GM12878 (cell line): ENCODE measurements around the gene OR7G3. TPM values are rescaled to one million over a fixed set of nuclear protein-coding genes. Genes with fewer than 3 reads are reported as not detected.
A peak's percentile ranks its signal among the peaks of the same experiment; 100 is the strongest.

Experiments
- BHLHE40 ChIP-seq, 2 experiments: fragments of 450-650 bp in 1 of 2; IDR thresholded peaks; 2 replicates each; pipeline ENCODE4 v1.6.1; 2011 to 2017; ENCODE audit warnings: low read depth in 2 of 2, borderline replicate concordance in 1 of 2, improper control_type of control experiment in 1 of 2, low read length in 1 of 2, mild to moderate bottlenecking in 1 of 2
- CBX3 ChIP-seq: fragments of 200-600 bp; sonication (generic); IDR thresholded peaks from 2 replicates; pipeline ENCODE4 v1.6.1; 2016; ENCODE audit warnings: low read depth, borderline replicate concordance
- CHD2 ChIP-seq: IDR thresholded peaks from 2 replicates; pipeline ENCODE4 v1.6.1; 2011; ENCODE audit warnings: low read depth, low read length, improper control_type of control experiment, borderline replicate concordance
- CREB1 ChIP-seq: IDR thresholded peaks from 2 replicates; pipeline ENCODE4 v1.6.1; 2012; ENCODE audit warnings: low read depth, mild to moderate bottlenecking, inconsistent platforms
- EZH2 ChIP-seq: IDR thresholded peaks from 2 replicates; pipeline ENCODE4 v1.6.1; 2012; ENCODE audit warnings: low read depth, mild to moderate bottlenecking, control low read depth, inconsistent platforms, low read length, borderline replicate concordance; ENCODE audit not compliant: control insufficient read depth
- FOXK2 ChIP-seq: fragments of 450-650 bp; IDR thresholded peaks from 2 replicates; pipeline ENCODE4 v1.6.1; 2017; ENCODE audit warnings: mild to moderate bottlenecking, moderate library complexity
- JUNB ChIP-seq: IDR thresholded peaks from 2 replicates; pipeline ENCODE4 v1.6.1; 2016; ENCODE audit warnings: antibody characterized with exemption, mild to moderate bottlenecking
- MLLT1 ChIP-seq: fragments of 450-650 bp; IDR thresholded peaks from 2 replicates; pipeline ENCODE4 v1.6.1; 2016; ENCODE audit warnings: mild to moderate bottlenecking
- MTA3 ChIP-seq: IDR thresholded peaks from 2 replicates; pipeline ENCODE4 v1.6.1; 2012; ENCODE audit warnings: low read length, inconsistent platforms, borderline replicate concordance
- MYB ChIP-seq: fragments of 150-350 bp; IDR thresholded peaks from 2 replicates; pipeline ENCODE4 v1.6.1; 2014; ENCODE audit warnings: mild to moderate bottlenecking, low read depth, low read length, borderline replicate concordance
- NFYA ChIP-seq: IDR thresholded peaks from 2 replicates; pipeline ENCODE4 v1.6.1; 2011; ENCODE audit warnings: low read depth, mild to moderate bottlenecking, low read length, improper control_type of control experiment, borderline replicate concordance
- NR2F1 ChIP-seq: fragments of 450-650 bp; conservative IDR thresholded peaks from 2 replicates; pipeline ENCODE4 v1.6.1; 2017; ENCODE audit warnings: mild to moderate bottlenecking
- RAD51 ChIP-seq: fragments of 450-650 bp; IDR thresholded peaks from 2 replicates; pipeline ENCODE4 v1.6.1; 2016; ENCODE audit warnings: moderate library complexity, mild to moderate bottlenecking, inconsistent platforms
- SRF ChIP-seq, 2 experiments: IDR thresholded peaks; 2 replicates each; pipeline ENCODE4 v1.6.1; 2011; ENCODE audit warnings: low read depth in 2 of 2, low read length in 2 of 2, mild to moderate bottlenecking in 1 of 2, moderate library complexity in 1 of 2
- STAT3 ChIP-seq: IDR thresholded peaks from 2 replicates; pipeline ENCODE4 v1.6.1; 2011; ENCODE audit warnings: low read depth, low read length, improper control_type of control experiment
- TBL1XR1 ChIP-seq: IDR thresholded peaks from 2 replicates; pipeline ENCODE4 v1.6.1; 2012; ENCODE audit warnings: low read depth, low read length, improper control_type of control experiment
- ZBTB4 ChIP-seq: fragments of 450-650 bp; formaldehyde crosslinking; IDR thresholded peaks from 2 replicates; pipeline ENCODE4 v1.4.0; 2022; ENCODE audit warnings: mild to moderate bottlenecking, moderate library complexity
- ZNF207 ChIP-seq: fragments of 450-650 bp; IDR thresholded peaks from 2 replicates; pipeline ENCODE4 v1.6.1; 2014; ENCODE audit warnings: antibody characterized with exemption, mild to moderate bottlenecking, borderline replicate concordance
- ZNF622 ChIP-seq: fragments of 450-650 bp; IDR thresholded peaks from 2 replicates; pipeline ENCODE4 v1.6.1; 2017; ENCODE audit warnings: mild to moderate bottlenecking, inconsistent platforms
- polyA plus RNA-seq, 11 experiments: library from polyadenylated mRNA; depleted of rRNA in 4 of 11; unstranded in 6 of 11; stranded (reverse) in 5 of 11; fragments of >200 nt; fragmentation: Nextera tagmentation in 4 of 11; fragmentation: Illumina TruSeq in 1 of 11; extraction: Ambion mirVana in 4 of 11; extraction: Trizol in 1 of 11; gene quantifications; 1 replicate in 1 of 11; 2 replicates in 10 of 11; pipeline versions ENCODE4 v1.2.1 to v1.2.3, GENCODE V29; 2011 to 2016; ENCODE audit warnings: inconsistent platforms in 2 of 11, missing spikeins in 2 of 11, low read depth in 1 of 11
- total RNA-seq, 4 experiments: library from RNA; depleted of rRNA in 3 of 4; stranded (reverse); fragments of >200 nt in 3 of 4; fragmentation: Illumina TruSeq in 1 of 4; extraction: Trizol in 1 of 4; gene quantifications; 2 replicates each; pipeline versions ENCODE4 v1.2.1 to v1.2.3, GENCODE V29; 2013 to 2021
- TF ChIP-seq, protein P1 (sequence below): fragments of 450-650 bp; IDR thresholded peaks from 2 replicates; pipeline ENCODE4 v1.6.1; 2016; ENCODE audit warnings: mild to moderate bottlenecking, moderate library complexity, borderline replicate concordance
- TF ChIP-seq, protein P2 (sequence below): IDR thresholded peaks from 2 replicates; pipeline ENCODE4 v1.6.1; 2012; ENCODE audit warnings: low read depth, low read length, improper control_type of control experiment

OR7G3 gene
- total and polyA plus RNA-seq, 10 of the 15 experiments (the other 5 are each of a cell fraction or from before 2014, with no cell fraction given) = not detected

DNA sequence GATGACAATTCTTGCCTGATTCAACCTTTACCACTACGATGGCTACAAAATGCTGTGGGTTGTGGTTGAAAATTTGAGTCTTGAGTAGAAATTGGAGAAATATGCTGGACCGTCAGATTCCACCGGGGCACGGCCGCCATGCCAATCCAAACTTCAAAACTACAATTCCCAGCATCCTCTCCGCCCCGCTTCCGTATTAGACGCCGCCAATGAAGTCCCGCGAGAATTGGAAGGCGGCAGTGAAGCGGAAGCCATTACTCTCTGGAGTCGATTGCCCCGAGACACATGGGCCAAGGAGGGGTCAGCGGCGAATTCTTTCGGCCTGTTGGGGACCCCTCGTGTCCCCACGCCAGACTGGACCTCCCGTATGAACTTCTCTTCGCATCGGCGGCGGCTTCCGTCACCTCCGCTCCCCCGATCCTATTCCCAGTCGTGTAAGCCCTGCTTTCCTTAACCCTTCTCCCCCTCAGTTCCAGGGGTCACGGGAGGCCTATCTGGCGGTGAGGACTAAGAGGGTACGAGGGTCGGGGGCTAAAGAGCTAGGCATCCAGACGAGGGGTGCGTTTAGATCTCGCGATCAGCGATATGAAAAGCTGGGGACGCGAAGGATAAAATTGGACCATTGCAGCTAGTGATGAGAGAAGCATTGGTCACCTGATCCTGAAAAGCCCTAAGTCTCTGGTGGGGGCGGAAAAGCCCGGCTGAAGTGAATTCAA lies 13.6 kb upstream of the OR7G3 start, which contains the start of gene ZNF317 (continued):
- TF ChIP-seq ZBTB4 (CRISPR knock-in tag) (no peak), NR2F1 (peak; percentile 88), CBX3 (no peak), SRF (IDR thresholded peaks at IDR 0.05; ENCODE audit: low read depth in 2 of 2, low read length in 2 of 2) (no peak), TBL1XR1 (no peak), RAD51 (peak; percentile 83), CREB1 (peak; percentile 84), MLLT1 (0 out of 2 replicates have a peak, but pooled peaks have one; percentile 41), ZNF207 (peak; percentile 91), BHLHE40 (IDR thresholded peaks at IDR 0.05; ENCODE audit: borderline replicate concordance in 1 of 2, low read depth in 2 of 2, low read length in 1 of 2) (peak in 1 of 2 experiments; percentile 58; a peak in 2 of 4 replicates), FOXK2 (peak; percentile 82), STAT3 (no peak), EZH2 (no peak), MYB (no peak), MTA3 (no peak), NFYA (no peak), CHD2 (peak; percentile 99), ZNF622 (no peak), JUNB (no peak)
- TF ChIP-seq, protein P1, sequence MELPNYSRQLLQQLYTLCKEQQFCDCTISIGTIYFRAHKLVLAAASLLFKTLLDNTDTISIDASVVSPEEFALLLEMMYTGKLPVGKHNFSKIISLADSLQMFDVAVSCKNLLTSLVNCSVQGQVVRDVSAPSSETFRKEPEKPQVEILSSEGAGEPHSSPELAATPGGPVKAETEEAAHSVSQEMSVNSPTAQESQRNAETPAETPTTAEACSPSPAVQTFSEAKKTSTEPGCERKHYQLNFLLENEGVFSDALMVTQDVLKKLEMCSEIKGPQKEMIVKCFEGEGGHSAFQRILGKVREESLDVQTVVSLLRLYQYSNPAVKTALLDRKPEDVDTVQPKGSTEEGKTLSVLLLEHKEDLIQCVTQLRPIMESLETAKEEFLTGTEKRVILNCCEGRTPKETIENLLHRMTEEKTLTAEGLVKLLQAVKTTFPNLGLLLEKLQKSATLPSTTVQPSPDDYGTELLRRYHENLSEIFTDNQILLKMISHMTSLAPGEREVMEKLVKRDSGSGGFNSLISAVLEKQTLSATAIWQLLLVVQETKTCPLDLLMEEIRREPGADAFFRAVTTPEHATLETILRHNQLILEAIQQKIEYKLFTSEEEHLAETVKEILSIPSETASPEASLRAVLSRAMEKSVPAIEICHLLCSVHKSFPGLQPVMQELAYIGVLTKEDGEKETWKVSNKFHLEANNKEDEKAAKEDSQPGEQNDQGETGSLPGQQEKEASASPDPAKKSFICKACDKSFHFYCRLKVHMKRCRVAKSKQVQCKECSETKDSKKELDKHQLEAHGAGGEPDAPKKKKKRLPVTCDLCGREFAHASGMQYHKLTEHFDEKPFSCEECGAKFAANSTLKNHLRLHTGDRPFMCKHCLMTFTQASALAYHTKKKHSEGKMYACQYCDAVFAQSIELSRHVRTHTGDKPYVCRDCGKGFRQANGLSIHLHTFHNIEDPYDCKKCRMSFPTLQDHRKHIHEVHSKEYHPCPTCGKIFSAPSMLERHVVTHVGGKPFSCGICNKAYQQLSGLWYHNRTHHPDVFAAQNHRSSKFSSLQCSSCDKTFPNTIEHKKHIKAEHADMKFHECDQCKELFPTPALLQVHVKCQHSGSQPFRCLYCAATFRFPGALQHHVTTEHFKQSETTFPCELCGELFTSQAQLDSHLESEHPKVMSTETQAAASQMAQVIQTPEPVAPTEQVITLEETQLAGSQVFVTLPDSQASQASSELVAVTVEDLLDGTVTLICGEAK = peak; percentile 82; the same call in 1 of the 2 replicates
- TF ChIP-seq, protein P2, sequence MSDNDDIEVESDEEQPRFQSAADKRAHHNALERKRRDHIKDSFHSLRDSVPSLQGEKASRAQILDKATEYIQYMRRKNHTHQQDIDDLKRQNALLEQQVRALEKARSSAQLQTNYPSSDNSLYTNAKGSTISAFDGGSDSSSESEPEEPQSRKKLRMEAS = peak; percentile 35; the same call in 1 of the 2 replicates
